ENCODE measurements around the gene PIAS4. TPM values are rescaled to one million over a fixed set of nuclear protein-coding genes. Genes with fewer than 3 reads are reported as not detected.
A peak's percentile ranks its signal among the peaks of the same experiment; 100 is the strongest.

PIAS4 gene
- total RNA-seq, 1 experiment from 2014 or later: 45.9 TPM

DNA sequence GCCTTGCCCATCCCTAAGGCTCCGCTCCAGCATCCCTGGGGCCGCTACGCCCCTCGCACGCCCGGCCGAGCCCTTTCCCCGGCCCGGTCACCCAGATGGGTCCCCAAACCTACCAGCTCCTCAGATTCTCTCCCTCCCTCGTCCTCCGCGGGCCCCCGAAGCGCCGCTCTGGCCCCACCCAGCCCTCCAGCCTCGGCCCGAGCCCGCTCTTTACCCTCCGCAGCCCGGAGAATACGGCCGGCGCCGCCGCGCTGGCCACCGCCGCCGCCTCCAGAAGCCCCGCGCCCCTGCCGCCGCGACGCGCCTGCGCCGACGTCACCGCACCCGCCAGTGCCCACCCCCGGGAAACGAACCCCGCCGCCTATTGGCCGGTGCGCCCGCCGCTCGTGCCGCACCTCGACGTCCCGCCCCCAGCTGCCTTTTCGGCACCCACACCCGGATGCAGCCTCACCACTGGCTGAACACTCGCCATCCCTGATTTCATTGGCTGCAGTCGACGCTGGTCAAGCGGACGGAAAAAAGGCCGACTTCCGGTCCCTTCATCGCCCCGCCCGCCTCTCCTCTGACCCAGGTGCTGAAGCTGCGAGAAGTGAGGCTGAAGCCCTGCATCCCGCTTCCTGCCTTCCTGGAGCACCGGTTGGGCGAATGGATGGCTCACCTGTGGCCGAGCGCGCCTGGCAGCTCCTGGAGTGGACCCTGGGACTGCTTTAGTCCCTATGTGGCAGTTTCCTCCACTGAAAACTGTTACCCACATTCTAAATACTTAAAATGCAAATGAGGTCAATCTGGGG, 36.5 kb upstream of the PIAS4 start, which contains the start of gene DAPK3 (continued):
- TF ChIP-seq, protein P1, sequence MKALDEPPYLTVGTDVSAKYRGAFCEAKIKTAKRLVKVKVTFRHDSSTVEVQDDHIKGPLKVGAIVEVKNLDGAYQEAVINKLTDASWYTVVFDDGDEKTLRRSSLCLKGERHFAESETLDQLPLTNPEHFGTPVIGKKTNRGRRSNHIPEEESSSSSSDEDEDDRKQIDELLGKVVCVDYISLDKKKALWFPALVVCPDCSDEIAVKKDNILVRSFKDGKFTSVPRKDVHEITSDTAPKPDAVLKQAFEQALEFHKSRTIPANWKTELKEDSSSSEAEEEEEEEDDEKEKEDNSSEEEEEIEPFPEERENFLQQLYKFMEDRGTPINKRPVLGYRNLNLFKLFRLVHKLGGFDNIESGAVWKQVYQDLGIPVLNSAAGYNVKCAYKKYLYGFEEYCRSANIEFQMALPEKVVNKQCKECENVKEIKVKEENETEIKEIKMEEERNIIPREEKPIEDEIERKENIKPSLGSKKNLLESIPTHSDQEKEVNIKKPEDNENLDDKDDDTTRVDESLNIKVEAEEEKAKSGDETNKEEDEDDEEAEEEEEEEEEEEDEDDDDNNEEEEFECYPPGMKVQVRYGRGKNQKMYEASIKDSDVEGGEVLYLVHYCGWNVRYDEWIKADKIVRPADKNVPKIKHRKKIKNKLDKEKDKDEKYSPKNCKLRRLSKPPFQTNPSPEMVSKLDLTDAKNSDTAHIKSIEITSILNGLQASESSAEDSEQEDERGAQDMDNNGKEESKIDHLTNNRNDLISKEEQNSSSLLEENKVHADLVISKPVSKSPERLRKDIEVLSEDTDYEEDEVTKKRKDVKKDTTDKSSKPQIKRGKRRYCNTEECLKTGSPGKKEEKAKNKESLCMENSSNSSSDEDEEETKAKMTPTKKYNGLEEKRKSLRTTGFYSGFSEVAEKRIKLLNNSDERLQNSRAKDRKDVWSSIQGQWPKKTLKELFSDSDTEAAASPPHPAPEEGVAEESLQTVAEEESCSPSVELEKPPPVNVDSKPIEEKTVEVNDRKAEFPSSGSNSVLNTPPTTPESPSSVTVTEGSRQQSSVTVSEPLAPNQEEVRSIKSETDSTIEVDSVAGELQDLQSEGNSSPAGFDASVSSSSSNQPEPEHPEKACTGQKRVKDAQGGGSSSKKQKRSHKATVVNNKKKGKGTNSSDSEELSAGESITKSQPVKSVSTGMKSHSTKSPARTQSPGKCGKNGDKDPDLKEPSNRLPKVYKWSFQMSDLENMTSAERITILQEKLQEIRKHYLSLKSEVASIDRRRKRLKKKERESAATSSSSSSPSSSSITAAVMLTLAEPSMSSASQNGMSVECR (CRISPR knock-in tag; IDR thresholded peaks at IDR 0.05; ENCODE audit: borderline replicate concordance): no peak; the same call in 1 of the 2 replicates
- TF ChIP-seq, protein P2, sequence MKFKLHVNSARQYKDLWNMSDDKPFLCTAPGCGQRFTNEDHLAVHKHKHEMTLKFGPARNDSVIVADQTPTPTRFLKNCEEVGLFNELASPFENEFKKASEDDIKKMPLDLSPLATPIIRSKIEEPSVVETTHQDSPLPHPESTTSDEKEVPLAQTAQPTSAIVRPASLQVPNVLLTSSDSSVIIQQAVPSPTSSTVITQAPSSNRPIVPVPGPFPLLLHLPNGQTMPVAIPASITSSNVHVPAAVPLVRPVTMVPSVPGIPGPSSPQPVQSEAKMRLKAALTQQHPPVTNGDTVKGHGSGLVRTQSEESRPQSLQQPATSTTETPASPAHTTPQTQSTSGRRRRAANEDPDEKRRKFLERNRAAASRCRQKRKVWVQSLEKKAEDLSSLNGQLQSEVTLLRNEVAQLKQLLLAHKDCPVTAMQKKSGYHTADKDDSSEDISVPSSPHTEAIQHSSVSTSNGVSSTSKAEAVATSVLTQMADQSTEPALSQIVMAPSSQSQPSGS (CRISPR knock-in tag; IDR thresholded peaks at IDR 0.05; ENCODE audit: borderline replicate concordance, low read depth): no peak
- TF ChIP-seq NFE2L1 (CRISPR knock-in tag; IDR thresholded peaks at IDR 0.05): peak; percentile 76
- peak; percentile 81 for TF ChIP-seq ZNF416 (CRISPR knock-in tag; IDR thresholded peaks at IDR 0.05)
- no peak for TF ChIP-seq FOXP4 (CRISPR knock-in tag; IDR thresholded peaks at IDR 0.05)
- TF ChIP-seq AR (CRISPR knock-in tag; IDR thresholded peaks at IDR 0.05): peak; percentile 83
- TF ChIP-seq NFYB (CRISPR knock-in tag; conservative IDR thresholded peaks at IDR 0.05; ENCODE audit: low read depth): peak; percentile 94
- TF ChIP-seq, protein P3, sequence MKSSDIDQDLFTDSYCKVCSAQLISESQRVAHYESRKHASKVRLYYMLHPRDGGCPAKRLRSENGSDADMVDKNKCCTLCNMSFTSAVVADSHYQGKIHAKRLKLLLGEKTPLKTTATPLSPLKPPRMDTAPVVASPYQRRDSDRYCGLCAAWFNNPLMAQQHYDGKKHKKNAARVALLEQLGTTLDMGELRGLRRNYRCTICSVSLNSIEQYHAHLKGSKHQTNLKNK (CRISPR knock-in tag; IDR thresholded peaks at IDR 0.05): no peak

- no peak overlapping the region for H3K27ac Mint-ChIP-seq
- no peak for DNase-seq (ENCODE audit: low spot score)
- CTCF ChIA-PET: interaction anchor here (0.7 kb wide), 1 partner anchor 165 kb away, joined by 3 read pairs; no protein-coding TSS in a partner anchor
Observed at GRCh38 chr19:3975144-3975543, 32.4 kb upstream of the PIAS4 start.

More at GRCh38 chr19:3975144-3975543, 32.4 kb upstream of the PIAS4 start:
- ATAC-seq: no peak
- Mint-ChIP-seq H3K27me3 (ENCODE audit: low read depth) (no peaks in the 10 kb centered on the region), H3K4me3 (no peak overlapping the region), H3K9me3 (no peaks in the 10 kb centered on the region), H3K36me3 (peaks cover 45% of the 10 kb centered on the region), H3K4me1 (peaks cover 9% of the 10 kb centered on the region)
- POLR2A ChIA-PET: interaction anchor here (0.7 to 1.2 kb wide), 4 partner anchors 11 to 1204 kb away, joined by 3 to 7 read pairs (median 4); no protein-coding TSS in a partner anchor
- no peak for TF ChIP-seq SOX15 (CRISPR knock-in tag; IDR thresholded peaks at IDR 0.05)
- TF ChIP-seq SMAD4 (CRISPR knock-in tag; IDR thresholded peaks at IDR 0.05): no peak
- TF ChIP-seq, protein P4, sequence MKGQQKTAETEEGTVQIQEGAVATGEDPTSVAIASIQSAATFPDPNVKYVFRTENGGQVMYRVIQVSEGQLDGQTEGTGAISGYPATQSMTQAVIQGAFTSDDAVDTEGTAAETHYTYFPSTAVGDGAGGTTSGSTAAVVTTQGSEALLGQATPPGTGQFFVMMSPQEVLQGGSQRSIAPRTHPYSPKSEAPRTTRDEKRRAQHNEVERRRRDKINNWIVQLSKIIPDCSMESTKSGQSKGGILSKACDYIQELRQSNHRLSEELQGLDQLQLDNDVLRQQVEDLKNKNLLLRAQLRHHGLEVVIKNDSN (CRISPR knock-in tag; IDR thresholded peaks at IDR 0.05): no peak
- TF ChIP-seq ZNF416 (CRISPR knock-in tag; IDR thresholded peaks at IDR 0.05): peak; percentile 12; the same call in 1 of the 2 replicates
- no peak for TF ChIP-seq USF2 (CRISPR knock-in tag; IDR thresholded peaks at IDR 0.05)
- TF ChIP-seq NFATC4 (CRISPR knock-in tag; IDR thresholded peaks at IDR 0.05): peak; percentile 52; the same call in 1 of the 2 replicates
- TF ChIP-seq PRRX2 (CRISPR knock-in tag; IDR thresholded peaks at IDR 0.05): peak; percentile 49; the same call in 1 of the 2 replicates
- TF ChIP-seq ZNF671 (CRISPR knock-in tag; IDR thresholded peaks at IDR 0.05): no peak

All from WTC11 (cell line).